ENCODE data around the gene PARP8.
A peak's percentile ranks its signal among the peaks of the same experiment; 100 is the strongest.
"Not testable (repeated sequence)": the region's sequence is repeated elsewhere in the genome, so short reads cannot be mapped to it uniquely, and the experiment has no call there.

Gene PARP8

DNA sequence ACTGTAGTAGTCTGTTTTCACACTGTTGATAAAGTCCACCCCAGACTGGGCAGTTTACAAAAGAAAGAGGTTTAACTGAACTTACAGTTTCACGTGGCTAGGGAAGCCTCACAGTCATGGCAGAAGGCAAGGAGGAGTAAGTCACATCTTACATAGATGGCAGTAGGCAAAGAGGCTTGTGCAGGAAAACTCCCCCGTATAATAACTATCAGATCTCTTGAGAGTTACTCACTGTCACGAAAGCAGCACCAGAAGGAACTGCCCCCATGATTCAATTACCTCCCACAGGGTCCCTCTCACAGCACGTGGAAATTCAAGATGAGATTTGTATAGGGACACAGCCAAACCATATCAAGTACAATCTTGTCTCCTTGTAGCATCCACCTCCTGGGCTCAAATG is 21.1 kb downstream of the PARP8 start:
- no peak for DNase-seq (ENCODE audit: low spot score)

- no peak for DNase-seq (ENCODE audit: low spot score)
These were observed 25.1 kb downstream of the PARP8 start for GRCh38 chr5:50691399-50692016.

DNA sequence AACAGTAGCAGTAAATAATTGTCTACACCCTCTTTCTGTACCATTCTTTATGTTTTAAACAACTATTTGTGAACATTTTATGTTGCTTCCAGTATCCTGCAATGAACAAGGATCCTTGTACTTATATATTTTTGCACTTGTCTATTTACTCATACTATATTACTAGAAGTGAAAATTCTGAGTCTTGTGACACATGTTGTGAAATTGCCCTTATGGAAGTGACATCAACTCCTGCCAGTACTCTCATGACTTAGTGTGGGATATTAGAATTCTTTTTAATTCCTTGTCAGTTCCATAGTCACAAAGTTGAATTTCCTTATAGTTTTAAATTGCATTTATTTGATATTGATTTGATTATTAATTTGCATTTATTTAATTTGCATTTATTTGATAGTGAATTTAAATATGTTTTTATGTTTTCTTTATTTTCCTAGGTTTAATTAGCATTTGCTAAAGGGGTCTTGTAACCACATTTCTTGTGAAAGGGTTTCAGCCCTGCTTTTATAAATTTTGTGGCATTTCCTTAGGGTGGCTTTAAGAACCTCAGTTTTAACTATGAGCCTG is 27.7 kb downstream of the PARP8 start:
- DNase-seq (ENCODE audit: low spot score) = no peak

- not testable (repeated sequence) for DNase-seq (ENCODE audit: low spot score)
These were observed 28.2 kb downstream of the PARP8 start for GRCh38 chr5:50694626-50695025.

- no peak for DNase-seq (ENCODE audit: low spot score)
These were observed 31.3 kb downstream of the PARP8 start for GRCh38 chr5:50697739-50698138.

GRCh38 chr5:50699737-50700136 is 33.3 kb downstream of the PARP8 start:
- no peak for DNase-seq (ENCODE audit: low spot score)

- DNase-seq (ENCODE audit: low spot score) = no peak
These were observed 34.3 kb downstream of the PARP8 start for GRCh38 chr5:50700706-50701105.

GRCh38 chr5:50702615-50703366 is 36.4 kb downstream of the PARP8 start:
- DNase-seq (ENCODE audit: low spot score) = no peak

DNA sequence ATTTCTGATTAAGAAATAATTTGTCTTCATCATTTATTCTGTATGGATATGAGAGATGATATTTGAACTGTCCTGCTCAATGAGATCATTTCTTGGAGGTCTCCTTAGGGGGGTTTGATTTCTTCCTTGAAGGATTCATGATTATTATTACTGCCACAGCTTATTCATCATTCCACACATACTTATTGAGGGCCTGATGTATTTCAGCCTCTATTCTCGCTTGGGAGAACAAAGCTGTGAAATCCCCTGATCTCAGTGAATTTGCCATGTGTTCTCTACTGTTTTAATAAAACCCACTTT is 36.9 kb downstream of the PARP8 start:
- DNase-seq (ENCODE audit: low spot score) = no peak

- DNase-seq (ENCODE audit: low spot score) = no peak
These were observed 38.3 kb downstream of the PARP8 start for GRCh38 chr5:50704730-50705129.

- DNase-seq (ENCODE audit: low spot score) = no peak
These were observed 43.0 kb downstream of the PARP8 start for GRCh38 chr5:50709471-50709870.

GRCh38 chr5:50710838-50711237 is 44.4 kb downstream of the PARP8 start:
- no peak for DNase-seq (ENCODE audit: low spot score)

GRCh38 chr5:50711280-50711679 is 44.8 kb downstream of the PARP8 start:
- peak; percentile 37 for DNase-seq (ENCODE audit: low spot score)

DNA sequence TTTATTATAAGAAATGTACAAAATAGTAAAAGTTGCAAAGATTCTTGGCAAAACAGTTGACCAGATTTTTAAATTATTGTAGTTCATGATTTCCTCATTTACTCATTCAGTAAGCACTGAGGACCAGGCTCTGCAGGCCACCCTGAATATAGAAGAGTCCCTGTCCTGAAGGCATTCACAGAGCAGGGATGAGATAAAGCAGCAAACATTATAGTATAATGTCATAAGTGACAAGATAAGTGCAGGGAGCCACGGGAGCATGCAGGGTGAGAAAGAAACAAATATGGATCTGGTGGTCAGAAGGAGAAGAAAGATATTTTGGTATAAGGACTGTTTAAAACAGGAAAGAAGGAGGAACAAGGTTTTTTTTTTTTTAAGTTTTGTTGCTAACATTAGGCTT is 46.0 kb downstream of the PARP8 start:
- DNase-seq (ENCODE audit: low spot score) = no peak

- no peak for DNase-seq (ENCODE audit: low spot score)
These were observed 48.6 kb downstream of the PARP8 start for GRCh38 chr5:50715001-50715400.

GRCh38 chr5:50716134-50716533 is 49.7 kb downstream of the PARP8 start:
- DNase-seq (ENCODE audit: low spot score) = no peak

- no peak for DNase-seq (ENCODE audit: low spot score)
These were observed 51.2 kb downstream of the PARP8 start for GRCh38 chr5:50717651-50718050.

- DNase-seq (ENCODE audit: low spot score) = no peak
These were observed 53.7 kb downstream of the PARP8 start for GRCh38 chr5:50720061-50720710.

- DNase-seq (ENCODE audit: low spot score) = no peak
These were observed 55.8 kb downstream of the PARP8 start for GRCh38 chr5:50722223-50722622.

DNA sequence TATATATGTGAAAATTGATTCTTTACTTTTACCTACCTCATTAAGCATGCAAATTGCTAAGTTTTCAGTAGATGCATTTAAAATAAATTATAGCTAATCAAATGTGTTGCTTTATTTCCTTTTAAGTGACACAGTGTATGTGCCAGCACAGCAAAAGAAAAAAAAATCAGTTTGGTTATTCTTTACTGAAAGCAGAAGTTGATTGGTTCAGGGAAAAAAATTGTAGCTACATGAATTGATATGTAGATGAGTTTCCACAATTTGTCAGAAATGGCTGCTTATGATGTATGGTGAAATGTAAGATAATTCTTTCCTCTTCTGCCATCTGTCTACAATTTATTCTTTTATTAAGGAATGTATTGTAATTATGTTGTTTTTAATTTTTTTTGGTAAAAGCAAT is 57.8 kb downstream of the PARP8 start:
- no peak for DNase-seq (ENCODE audit: low spot score)

GRCh38 chr5:50725800-50726474 is 59.5 kb downstream of the PARP8 start:
- DNase-seq (ENCODE audit: low spot score) = no peak

DNA sequence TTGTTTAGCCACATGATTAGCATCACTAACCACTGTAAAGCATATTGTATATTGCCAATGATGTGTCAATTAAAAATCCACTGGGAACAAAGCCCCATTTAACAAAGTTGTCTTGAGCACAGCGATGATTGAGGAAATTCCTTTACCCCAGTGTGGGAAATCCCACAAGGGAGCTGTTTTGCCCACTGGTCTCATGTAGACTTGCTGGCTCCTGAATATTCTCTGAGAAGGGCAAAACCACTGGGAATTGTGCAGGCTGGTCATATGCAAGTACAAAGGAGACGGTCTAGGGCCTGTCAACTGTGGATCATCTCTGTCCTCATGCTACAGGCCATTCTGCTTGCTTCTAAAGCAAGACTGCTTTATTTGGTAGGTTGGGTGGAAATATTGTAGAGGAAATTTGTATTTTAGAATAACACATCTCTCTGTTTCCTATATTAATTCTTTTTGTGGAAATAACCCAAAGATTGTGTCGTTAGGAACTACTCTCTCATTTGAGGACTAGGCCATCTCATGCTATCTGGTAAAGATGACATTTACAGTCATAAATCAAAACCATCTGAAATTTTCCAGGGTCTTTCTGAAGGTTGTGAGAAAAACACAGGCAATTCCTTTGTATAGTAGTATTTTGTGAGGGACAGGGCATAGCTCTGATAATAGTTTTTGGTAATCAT is 60.2 kb downstream of the PARP8 start:
- DNase-seq (ENCODE audit: low spot score) = no peak
